ENCODE data around the gene SPACDR. TPM values are rescaled to one million over a fixed set of nuclear protein-coding genes. Genes with fewer than 3 reads are reported as not detected.

SPACDR gene
- total and polyA plus RNA-seq, 9 of the 15 experiments (the other 6 are each of a cell fraction or from before 2014, with no cell fraction given), result 0.07 to 0.55 (median 0.14) TPM; not detected in 1

DNA sequence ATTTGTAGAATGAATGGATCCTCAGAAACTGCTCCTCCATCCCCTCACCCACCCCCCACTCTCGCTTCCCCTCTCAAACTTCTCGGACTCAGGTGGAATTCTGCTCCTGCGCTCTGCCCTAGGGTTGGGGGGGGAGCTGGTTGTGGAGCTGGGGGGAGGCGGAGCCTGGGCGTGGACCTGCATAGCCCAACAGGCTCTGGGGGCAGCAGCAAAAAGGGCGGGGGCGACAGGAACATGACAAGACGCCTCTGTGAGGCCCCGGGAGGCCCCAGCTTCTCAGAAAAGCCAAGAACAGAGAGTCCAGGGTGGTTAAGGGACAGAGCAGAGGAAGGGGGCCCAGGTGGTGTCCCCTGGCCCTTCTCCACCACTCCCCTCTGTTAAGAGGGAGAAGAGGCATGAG lies 11.5 kb upstream of the SPACDR start (continued):
- TF ChIP-seq CTCFL (IDR thresholded peaks at IDR 0.05; ENCODE audit: borderline replicate concordance, insufficient read depth, low read depth, low read length, poor library complexity, severe bottlenecking), result no peak
- TF ChIP-seq MNT (conservative IDR thresholded peaks at IDR 0.05), result no peak
- TF ChIP-seq ERF (CRISPR knock-in tag; IDR thresholded peaks at IDR 0.05), result no peak
- no peak for TF ChIP-seq ZNF444 (CRISPR knock-in tag; IDR thresholded peaks at IDR 0.05)
- no peak for TF ChIP-seq NR2C1 (IDR thresholded peaks at IDR 0.05)
- TF ChIP-seq NR2C1 (tag; IDR thresholded peaks at IDR 0.05), result no peak
- no peak for TF ChIP-seq ZFP30 (CRISPR knock-in tag; IDR thresholded peaks at IDR 0.05; ENCODE audit: borderline replicate concordance)
- TF ChIP-seq, protein P1, sequence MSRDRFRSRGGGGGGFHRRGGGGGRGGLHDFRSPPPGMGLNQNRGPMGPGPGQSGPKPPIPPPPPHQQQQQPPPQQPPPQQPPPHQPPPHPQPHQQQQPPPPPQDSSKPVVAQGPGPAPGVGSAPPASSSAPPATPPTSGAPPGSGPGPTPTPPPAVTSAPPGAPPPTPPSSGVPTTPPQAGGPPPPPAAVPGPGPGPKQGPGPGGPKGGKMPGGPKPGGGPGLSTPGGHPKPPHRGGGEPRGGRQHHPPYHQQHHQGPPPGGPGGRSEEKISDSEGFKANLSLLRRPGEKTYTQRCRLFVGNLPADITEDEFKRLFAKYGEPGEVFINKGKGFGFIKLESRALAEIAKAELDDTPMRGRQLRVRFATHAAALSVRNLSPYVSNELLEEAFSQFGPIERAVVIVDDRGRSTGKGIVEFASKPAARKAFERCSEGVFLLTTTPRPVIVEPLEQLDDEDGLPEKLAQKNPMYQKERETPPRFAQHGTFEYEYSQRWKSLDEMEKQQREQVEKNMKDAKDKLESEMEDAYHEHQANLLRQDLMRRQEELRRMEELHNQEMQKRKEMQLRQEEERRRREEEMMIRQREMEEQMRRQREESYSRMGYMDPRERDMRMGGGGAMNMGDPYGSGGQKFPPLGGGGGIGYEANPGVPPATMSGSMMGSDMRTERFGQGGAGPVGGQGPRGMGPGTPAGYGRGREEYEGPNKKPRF (IDR thresholded peaks at IDR 0.05; ENCODE audit: low read depth, low read length), result no peak
- no peak for TF ChIP-seq PHTF2 (CRISPR knock-in tag; IDR thresholded peaks at IDR 0.05)
- no peak for TF ChIP-seq ESRRA (IDR thresholded peaks at IDR 0.05; ENCODE audit: borderline replicate concordance, low read depth)
- no peak for TF ChIP-seq ZNF584 (CRISPR knock-in tag; IDR thresholded peaks at IDR 0.05; ENCODE audit: low read depth)
- no peak for TF ChIP-seq AFF1 (IDR thresholded peaks at IDR 0.05; ENCODE audit: low read depth in 1 of 2, partially characterized antibody in 2 of 2)
- TF ChIP-seq, protein P2, sequence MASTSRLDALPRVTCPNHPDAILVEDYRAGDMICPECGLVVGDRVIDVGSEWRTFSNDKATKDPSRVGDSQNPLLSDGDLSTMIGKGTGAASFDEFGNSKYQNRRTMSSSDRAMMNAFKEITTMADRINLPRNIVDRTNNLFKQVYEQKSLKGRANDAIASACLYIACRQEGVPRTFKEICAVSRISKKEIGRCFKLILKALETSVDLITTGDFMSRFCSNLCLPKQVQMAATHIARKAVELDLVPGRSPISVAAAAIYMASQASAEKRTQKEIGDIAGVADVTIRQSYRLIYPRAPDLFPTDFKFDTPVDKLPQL (IDR thresholded peaks at IDR 0.05; ENCODE audit: extremely low read depth, insufficient read length), result no peak

Data from K562 (cell line).